WTC11 (cell line): ENCODE results near the gene SRC. TPM values are rescaled to one million over a fixed set of nuclear protein-coding genes. Genes with fewer than 3 reads are reported as not detected.

Experiments
- ATAC-seq: fragments of 200-7000 bp; cut with Tn5 transposase; 2 replicates; pipeline ENCODE4 v1.10.0; 2021; ENCODE audit warnings: mild to moderate bottlenecking, moderate library complexity
- CTCF ChIA-PET: fragments of 300-600 bp; sonication (Branson Sonifier 250); formaldehyde crosslinking; loops from one replicate; lab custom pipeline; 2021; ENCODE audit warnings: antibody characterized with exemption; lab: Charles Lee
- POLR2A ChIA-PET: fragments of 350-600 bp; sonication (Branson Sonifier 250); formaldehyde crosslinking; loops from one replicate; lab custom pipeline; 2021; ENCODE audit warnings: antibody characterized with exemption; lab: Charles Lee
- DNase-seq: peaks from one replicate; pipeline ENCODE4 v3.0.0; 2021; ENCODE audit warnings: low spot score
- H3K27ac Mint-ChIP-seq: 2 replicates; pipeline ENCODE4 v1.8.0; 2021; ENCODE audit warnings: mixed read lengths
- H3K27me3 Mint-ChIP-seq: 2 replicates; pipeline ENCODE4 v1.8.0; 2021; ENCODE audit warnings: low read depth, mild to moderate bottlenecking, moderate library complexity, mixed read lengths
- H3K36me3 Mint-ChIP-seq: 2 replicates; pipeline ENCODE4 v1.8.0; 2021; ENCODE audit warnings: mixed read lengths
- H3K4me1 Mint-ChIP-seq: 2 replicates; pipeline ENCODE4 v1.8.0; 2022; ENCODE audit warnings: mixed read lengths
- H3K4me3 Mint-ChIP-seq: 2 replicates; pipeline ENCODE4 v1.8.0; 2021; ENCODE audit warnings: mild to moderate bottlenecking, moderate library complexity, mixed read lengths
- H3K9me3 Mint-ChIP-seq: 2 replicates; pipeline ENCODE4 v1.8.0; 2021; ENCODE audit warnings: mixed read lengths
- ATF1 ChIP-seq: sonication (generic); formaldehyde crosslinking; IDR thresholded peaks from 2 replicates; pipeline ENCODE4 v1.8.1; 2023; ENCODE audit warnings: mild to moderate bottlenecking, moderate library complexity, missing genetic modification reagents
- EMX1 ChIP-seq: fragments of 250-450 bp; sonication (Bioruptor Pico); IDR thresholded peaks from 2 replicates; pipeline ENCODE4 v1.8.0; 2021; ENCODE audit warnings: mild to moderate bottlenecking
- FOXJ3 ChIP-seq: sonication (generic); formaldehyde crosslinking; IDR thresholded peaks from 2 replicates; pipeline ENCODE4 v1.9.0; 2021; ENCODE audit warnings: missing genetic modification reagents, mild to moderate bottlenecking, borderline replicate concordance
- FOXP1 ChIP-seq: sonication (generic); formaldehyde crosslinking; IDR thresholded peaks from 2 replicates; pipeline ENCODE4 v1.8.0; 2022; ENCODE audit warnings: missing genetic modification reagents, mild to moderate bottlenecking, moderate library complexity, borderline replicate concordance
- GABPB1 ChIP-seq: sonication (generic); formaldehyde crosslinking; IDR thresholded peaks from 2 replicates; pipeline ENCODE4 v1.8.1; 2023; ENCODE audit warnings: mild to moderate bottlenecking, missing genetic modification reagents
- JUN ChIP-seq: sonication (generic); formaldehyde crosslinking; IDR thresholded peaks from 2 replicates; pipeline ENCODE4 v1.8.0; 2023; ENCODE audit warnings: mild to moderate bottlenecking, missing genetic modification reagents
- MXD4 ChIP-seq: fragments of 250-450 bp; sonication (Bioruptor Pico); IDR thresholded peaks from 2 replicates; pipeline ENCODE4 v1.8.0; 2021; ENCODE audit warnings: mild to moderate bottlenecking, moderate library complexity, borderline replicate concordance
- NFATC4 ChIP-seq: fragments of 250-450 bp; sonication (Bioruptor Pico); IDR thresholded peaks from 2 replicates; pipeline ENCODE4 v1.9.0; 2021; ENCODE audit warnings: mild to moderate bottlenecking
- OVOL2 ChIP-seq: fragments of 250-450 bp; sonication (Bioruptor Pico); IDR thresholded peaks from 2 replicates; pipeline ENCODE4 v1.9.0; 2021; ENCODE audit warnings: mild to moderate bottlenecking, borderline replicate concordance
- PREB ChIP-seq: sonication (generic); formaldehyde crosslinking; IDR thresholded peaks from 2 replicates; pipeline ENCODE4 v1.8.1; 2022; ENCODE audit warnings: mild to moderate bottlenecking, missing genetic modification reagents, moderate library complexity, borderline replicate concordance
- RORB ChIP-seq: fragments of 250-450 bp; sonication (Bioruptor Pico); IDR thresholded peaks from 2 replicates; pipeline ENCODE4 v1.9.0; 2021; ENCODE audit warnings: mild to moderate bottlenecking
- TEAD4 ChIP-seq: sonication (generic); formaldehyde crosslinking; IDR thresholded peaks from 2 replicates; pipeline ENCODE4 v1.8.0; 2022; ENCODE audit warnings: mild to moderate bottlenecking, missing genetic modification reagents
- ZBTB21 ChIP-seq: sonication (generic); formaldehyde crosslinking; IDR thresholded peaks from 2 replicates; pipeline ENCODE4 v1.8.1; 2023; ENCODE audit warnings: mild to moderate bottlenecking, missing genetic modification reagents, borderline replicate concordance
- ZNF121 ChIP-seq: sonication (generic); formaldehyde crosslinking; IDR thresholded peaks from 2 replicates; pipeline ENCODE4 v1.8.0; 2023; ENCODE audit warnings: missing genetic modification reagents
- ZNF263 ChIP-seq: sonication (generic); formaldehyde crosslinking; IDR thresholded peaks from 2 replicates; pipeline ENCODE4 v1.8.1; 2022; ENCODE audit warnings: low read depth, mild to moderate bottlenecking, moderate library complexity, missing genetic modification reagents
- ZNF671 ChIP-seq: fragments of 250-450 bp; sonication (Bioruptor Pico); IDR thresholded peaks from 2 replicates; pipeline ENCODE4 v1.8.0; 2021; ENCODE audit warnings: mild to moderate bottlenecking
- total RNA-seq: library from RNA; stranded (reverse); gene quantifications from 3 replicates; pipeline ENCODE4 v1.2.3, GENCODE V29; 2021
- TF ChIP-seq, protein P1 (sequence below): sonication (generic); formaldehyde crosslinking; IDR thresholded peaks from 2 replicates; pipeline ENCODE4 v1.8.0; 2022; ENCODE audit warnings: mild to moderate bottlenecking, missing genetic modification reagents
- TF ChIP-seq, protein P2 (sequence below): sonication (generic); formaldehyde crosslinking; IDR thresholded peaks from 2 replicates; pipeline ENCODE4 v1.8.0; 2022; ENCODE audit warnings: mild to moderate bottlenecking, missing genetic modification reagents
- TF ChIP-seq, protein P3 (sequence below): sonication (generic); formaldehyde crosslinking; IDR thresholded peaks from 2 replicates; pipeline ENCODE4 v1.8.1; 2022; ENCODE audit warnings: low read depth, missing genetic modification reagents, borderline replicate concordance
- TF ChIP-seq, protein P4 (sequence below): sonication (generic); formaldehyde crosslinking; IDR thresholded peaks from 2 replicates; pipeline ENCODE4 v1.8.1; 2023; ENCODE audit warnings: mild to moderate bottlenecking, missing genetic modification reagents, moderate library complexity

Gene SRC
- total RNA-seq, 1 experiment from 2014 or later, result 33.3 TPM

GRCh38 chr20:37344506-37345338 is 1.2 kb upstream of the SRC start:
- Mint-ChIP-seq H3K27me3 (no peaks in the 10 kb centered on the region), H3K4me1 (peaks cover 35% of the 10 kb centered on the region), H3K27ac (no peak overlapping the region), H3K4me3 (peak overlapping the region; percentile 67), H3K9me3 (no peaks in the 10 kb centered on the region), H3K36me3 (0 out of 2 replicates have a peak, but pooled peaks cover 3% of the 10 kb centered on the region)
- DNase-seq (no peak), ATAC-seq (no peak)
- ChIA-PET POLR2A (interaction anchor here (0.5 to 1.4 kb wide), 3 partner anchors 10 to 757 kb away, joined by 3 to 4 read pairs (median 3); no protein-coding TSS in a partner anchor), CTCF (interaction anchor here (0.7 to 1.7 kb wide), 8 partner anchors 9 to 62 kb away, joined by 3 to 5 read pairs (median 4); no protein-coding TSS in a partner anchor)
- TF ChIP-seq JUN (CRISPR knock-in tag), result no peak
- 0 out of 2 replicates have a peak, but pooled peaks have one; percentile 16 for TF ChIP-seq ZNF121 (CRISPR knock-in tag)
- TF ChIP-seq, protein P1, sequence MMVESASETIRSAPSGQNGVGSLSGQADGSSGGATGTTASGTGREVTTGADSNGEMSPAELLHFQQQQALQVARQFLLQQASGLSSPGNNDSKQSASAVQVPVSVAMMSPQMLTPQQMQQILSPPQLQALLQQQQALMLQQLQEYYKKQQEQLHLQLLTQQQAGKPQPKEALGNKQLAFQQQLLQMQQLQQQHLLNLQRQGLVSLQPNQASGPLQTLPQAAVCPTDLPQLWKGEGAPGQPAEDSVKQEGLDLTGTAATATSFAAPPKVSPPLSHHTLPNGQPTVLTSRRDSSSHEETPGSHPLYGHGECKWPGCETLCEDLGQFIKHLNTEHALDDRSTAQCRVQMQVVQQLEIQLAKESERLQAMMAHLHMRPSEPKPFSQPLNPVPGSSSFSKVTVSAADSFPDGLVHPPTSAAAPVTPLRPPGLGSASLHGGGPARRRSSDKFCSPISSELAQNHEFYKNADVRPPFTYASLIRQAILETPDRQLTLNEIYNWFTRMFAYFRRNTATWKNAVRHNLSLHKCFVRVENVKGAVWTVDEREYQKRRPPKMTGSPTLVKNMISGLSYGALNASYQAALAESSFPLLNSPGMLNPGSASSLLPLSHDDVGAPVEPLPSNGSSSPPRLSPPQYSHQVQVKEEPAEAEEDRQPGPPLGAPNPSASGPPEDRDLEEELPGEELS (CRISPR knock-in tag), result no peak
- TF ChIP-seq, protein P2, sequence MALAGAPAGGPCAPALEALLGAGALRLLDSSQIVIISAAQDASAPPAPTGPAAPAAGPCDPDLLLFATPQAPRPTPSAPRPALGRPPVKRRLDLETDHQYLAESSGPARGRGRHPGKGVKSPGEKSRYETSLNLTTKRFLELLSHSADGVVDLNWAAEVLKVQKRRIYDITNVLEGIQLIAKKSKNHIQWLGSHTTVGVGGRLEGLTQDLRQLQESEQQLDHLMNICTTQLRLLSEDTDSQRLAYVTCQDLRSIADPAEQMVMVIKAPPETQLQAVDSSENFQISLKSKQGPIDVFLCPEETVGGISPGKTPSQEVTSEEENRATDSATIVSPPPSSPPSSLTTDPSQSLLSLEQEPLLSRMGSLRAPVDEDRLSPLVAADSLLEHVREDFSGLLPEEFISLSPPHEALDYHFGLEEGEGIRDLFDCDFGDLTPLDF, result no peak
- TF ChIP-seq GABPB1 (CRISPR knock-in tag), result peak; percentile 98
- no peak for TF ChIP-seq ZNF263 (CRISPR knock-in tag)

DNA sequence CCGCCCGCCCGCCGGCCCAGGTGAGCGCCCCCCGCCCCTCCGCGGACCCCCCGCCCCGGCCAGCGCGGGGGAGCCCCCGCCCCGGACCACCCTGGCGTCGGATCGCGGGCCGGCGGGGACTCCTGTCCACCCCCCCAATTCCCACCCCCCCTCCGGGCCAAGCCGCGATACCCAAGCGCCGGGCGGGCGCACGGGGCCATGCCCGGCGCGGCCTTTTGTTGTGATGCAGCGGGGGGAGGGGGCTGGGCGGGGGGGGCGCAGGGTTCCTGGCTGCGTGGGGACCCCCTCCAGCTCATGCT is 245 bp downstream of the SRC start:
- CTCF ChIA-PET, result interaction anchor here (1.1 to 1.5 kb wide), 3 partner anchors 46 to 64 kb away, joined by 3 to 4 read pairs (median 3); partner anchors contain the start of gene MANBAL
- no peak for DNase-seq
- Mint-ChIP-seq H3K27me3 (no peaks in the 10 kb centered on the region), H3K4me3 (no peak overlapping the region), H3K9me3 (no peaks in the 10 kb centered on the region), H3K4me1 (peaks cover 35% of the 10 kb centered on the region), H3K27ac (no peak overlapping the region), H3K36me3 (0 out of 2 replicates have a peak, but pooled peaks cover 3% of the 10 kb centered on the region)
- ATAC-seq, result no peak
- POLR2A ChIA-PET, result interaction anchor here (1.4 kb wide), 2 partner anchors 12 to 39 kb away, joined by 3 read pairs; no protein-coding TSS in a partner anchor
- TF ChIP-seq ATF1 (CRISPR knock-in tag), result no peak
- TF ChIP-seq, protein P3, sequence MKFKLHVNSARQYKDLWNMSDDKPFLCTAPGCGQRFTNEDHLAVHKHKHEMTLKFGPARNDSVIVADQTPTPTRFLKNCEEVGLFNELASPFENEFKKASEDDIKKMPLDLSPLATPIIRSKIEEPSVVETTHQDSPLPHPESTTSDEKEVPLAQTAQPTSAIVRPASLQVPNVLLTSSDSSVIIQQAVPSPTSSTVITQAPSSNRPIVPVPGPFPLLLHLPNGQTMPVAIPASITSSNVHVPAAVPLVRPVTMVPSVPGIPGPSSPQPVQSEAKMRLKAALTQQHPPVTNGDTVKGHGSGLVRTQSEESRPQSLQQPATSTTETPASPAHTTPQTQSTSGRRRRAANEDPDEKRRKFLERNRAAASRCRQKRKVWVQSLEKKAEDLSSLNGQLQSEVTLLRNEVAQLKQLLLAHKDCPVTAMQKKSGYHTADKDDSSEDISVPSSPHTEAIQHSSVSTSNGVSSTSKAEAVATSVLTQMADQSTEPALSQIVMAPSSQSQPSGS (CRISPR knock-in tag), result no peak
- no peak for TF ChIP-seq ZNF671
- no peak for TF ChIP-seq FOXJ3 (CRISPR knock-in tag)
- no peak for TF ChIP-seq EMX1 (CRISPR knock-in tag)
- TF ChIP-seq, protein P4, sequence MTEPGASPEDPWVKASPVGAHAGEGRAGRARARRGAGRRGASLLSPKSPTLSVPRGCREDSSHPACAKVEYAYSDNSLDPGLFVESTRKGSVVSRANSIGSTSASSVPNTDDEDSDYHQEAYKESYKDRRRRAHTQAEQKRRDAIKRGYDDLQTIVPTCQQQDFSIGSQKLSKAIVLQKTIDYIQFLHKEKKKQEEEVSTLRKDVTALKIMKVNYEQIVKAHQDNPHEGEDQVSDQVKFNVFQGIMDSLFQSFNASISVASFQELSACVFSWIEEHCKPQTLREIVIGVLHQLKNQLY, result no peak
- TF ChIP-seq ZBTB21 (CRISPR knock-in tag), result no peak
- no peak for TF ChIP-seq NFATC4 (CRISPR knock-in tag)
- no peak for TF ChIP-seq FOXP1 (CRISPR knock-in tag)
- TF ChIP-seq ZNF263 (CRISPR knock-in tag), result no peak
- no peak for TF ChIP-seq PREB (CRISPR knock-in tag)
- TF ChIP-seq RORB, result no peak
- no peak for TF ChIP-seq ZNF121 (CRISPR knock-in tag)
- TF ChIP-seq OVOL2 (CRISPR knock-in tag), result no peak
- TF ChIP-seq TEAD4, result no peak
- no peak for TF ChIP-seq MXD4
